HEK293 (cell line): ENCODE measurements around the gene TCF7.

ENCODE experiments used
- CTCF ChIA-PET: fragments of 350-600 bp; formaldehyde crosslinking; extraction: SDS; loops from one replicate; lab custom pipeline; 2021; ENCODE audit warnings: antibody characterized with exemption; lab: Yijun Ruan, JAX
- POLR2A ChIA-PET: fragments of 300-600 bp; formaldehyde crosslinking; extraction: SDS; loops from one replicate; lab custom pipeline; 2020; ENCODE audit warnings: antibody characterized with exemption, inconsistent platforms; lab: Yijun Ruan, JAX
- H3K27ac ChIP-seq: fragments of 200-500 bp; sonication (Bioruptor generic); 2 replicates; pipeline ENCODE4 v1.5.1; 2014; ENCODE audit warnings: low read depth, low read length, control low read depth, inconsistent platforms; ENCODE audit errors: extremely low read depth
- H3K36me3 ChIP-seq, 2 experiments: fragments of 200-500 bp in 1 of 2; sonication (Bioruptor generic) in 1 of 2; 1 replicate in 1 of 2; 2 replicates in 1 of 2; pipeline ENCODE4 v1.5.1; 2014 to 2017; ENCODE audit warnings: inconsistent platforms in 2 of 2, low read length in 2 of 2; ENCODE audit not compliant: control insufficient read depth in 2 of 2, insufficient read depth in 1 of 2
- H3K4me1 ChIP-seq: fragments of 200-500 bp; sonication (Bioruptor generic); 2 replicates; pipeline ENCODE4 v1.5.1; 2014; ENCODE audit warnings: mild to moderate bottlenecking, low read length, inconsistent platforms; ENCODE audit not compliant: control insufficient read depth, insufficient read depth
- H3K4me3 ChIP-seq: 2 replicates; pipeline ENCODE4 v1.5.1; 2011; ENCODE audit warnings: low read depth, mild to moderate bottlenecking, control low read depth, low read length, moderate library complexity
- H3K9me3 ChIP-seq: fragments of 200-500 bp; sonication (Bioruptor generic); 2 replicates; pipeline ENCODE4 v1.5.1; 2014; ENCODE audit warnings: low read depth, low read length, inconsistent platforms; ENCODE audit not compliant: control insufficient read depth, insufficient read depth
- BCL11A ChIP-seq: fragments of 450-650 bp; formaldehyde crosslinking; IDR thresholded peaks from 2 replicates; pipeline ENCODE4 v1.5.1; 2016; ENCODE audit warnings: low read depth, missing biosample characterization, missing genetic modification characterization
- PRDM4 ChIP-seq: fragments of 450-650 bp; formaldehyde crosslinking; IDR thresholded peaks from 2 replicates; pipeline ENCODE4 v1.5.1; 2017; ENCODE audit warnings: missing biosample characterization, missing genetic modification characterization
- ZBTB17 ChIP-seq: fragments of 450-650 bp; formaldehyde crosslinking; IDR thresholded peaks from 2 replicates; pipeline ENCODE4 v1.5.1; 2016; ENCODE audit warnings: missing biosample characterization, missing genetic modification characterization
- ZNF169 ChIP-seq: fragments of 450-650 bp; formaldehyde crosslinking; IDR thresholded peaks from 2 replicates; pipeline ENCODE4 v1.5.1; 2016; ENCODE audit warnings: missing biosample characterization, missing genetic modification characterization
- ZNF214 ChIP-seq: fragments of 450-650 bp; formaldehyde crosslinking; IDR thresholded peaks from 2 replicates; pipeline ENCODE4 v1.5.1; 2017; ENCODE audit warnings: missing biosample characterization, mild to moderate bottlenecking, missing genetic modification characterization, borderline replicate concordance
- ZNF292 ChIP-seq: fragments of 450-650 bp; formaldehyde crosslinking; IDR thresholded peaks from 2 replicates; pipeline ENCODE4 v1.5.1; 2016; ENCODE audit warnings: low read depth, missing biosample characterization, missing genetic modification characterization, borderline replicate concordance
- ZNF311 ChIP-seq: fragments of 450-650 bp; formaldehyde crosslinking; IDR thresholded peaks from 2 replicates; pipeline ENCODE4 v1.5.1; 2017; ENCODE audit warnings: missing biosample characterization, missing genetic modification characterization, borderline replicate concordance
- ZNF391 ChIP-seq: fragments of 450-650 bp; formaldehyde crosslinking; IDR thresholded peaks from 2 replicates; pipeline ENCODE4 v1.5.1; 2016; ENCODE audit warnings: low read depth, missing biosample characterization, missing genetic modification characterization, borderline replicate concordance
- ZNF423 ChIP-seq: fragments of 450-650 bp; formaldehyde crosslinking; IDR thresholded peaks from 2 replicates; pipeline ENCODE4 v1.5.1; 2016; ENCODE audit warnings: missing biosample characterization, missing genetic modification characterization
- ZNF621 ChIP-seq: fragments of 450-650 bp; formaldehyde crosslinking; IDR thresholded peaks from 2 replicates; pipeline ENCODE4 v1.5.1; 2017; ENCODE audit warnings: missing biosample characterization, missing genetic modification characterization
- ZNF624 ChIP-seq: fragments of 450-650 bp; formaldehyde crosslinking; IDR thresholded peaks from 2 replicates; pipeline ENCODE4 v1.5.1; 2017; ENCODE audit warnings: missing biosample characterization, missing genetic modification characterization
- ZNF629 ChIP-seq: fragments of 450-650 bp; formaldehyde crosslinking; IDR thresholded peaks from 2 replicates; pipeline ENCODE4 v1.5.1; 2017; ENCODE audit warnings: missing biosample characterization, missing genetic modification characterization
- ZNF701 ChIP-seq: fragments of 450-650 bp; formaldehyde crosslinking; IDR thresholded peaks from 2 replicates; pipeline ENCODE4 v1.5.1; 2016; ENCODE audit warnings: missing biosample characterization, missing genetic modification characterization
- ZNF830 ChIP-seq: fragments of 450-650 bp; IDR thresholded peaks from 2 replicates; pipeline ENCODE4 v1.5.0; 2018; ENCODE audit warnings: missing biosample characterization, missing genetic modification characterization, low read depth, mild to moderate bottlenecking, moderate library complexity
- ZSCAN30 ChIP-seq: fragments of 450-650 bp; IDR thresholded peaks from 2 replicates; pipeline ENCODE4 v1.5.1; 2018; ENCODE audit warnings: missing biosample characterization, mild to moderate bottlenecking, missing genetic modification characterization, moderate library complexity
- ZSCAN5A ChIP-seq: fragments of 450-650 bp; formaldehyde crosslinking; IDR thresholded peaks from 2 replicates; pipeline ENCODE4 v1.5.1; 2016; ENCODE audit warnings: missing biosample characterization, missing genetic modification characterization
- TF ChIP-seq, protein P1 (sequence below): fragments of 450-650 bp; IDR thresholded peaks from 2 replicates; pipeline ENCODE4 v1.5.1; 2018; ENCODE audit warnings: missing biosample characterization, missing genetic modification characterization
- TF ChIP-seq, protein P2 (sequence below): fragments of 450-650 bp; formaldehyde crosslinking; IDR thresholded peaks from 2 replicates; pipeline ENCODE4 v1.5.1; 2016; ENCODE audit warnings: missing biosample characterization, missing genetic modification characterization

Gene TCF7

DNA sequence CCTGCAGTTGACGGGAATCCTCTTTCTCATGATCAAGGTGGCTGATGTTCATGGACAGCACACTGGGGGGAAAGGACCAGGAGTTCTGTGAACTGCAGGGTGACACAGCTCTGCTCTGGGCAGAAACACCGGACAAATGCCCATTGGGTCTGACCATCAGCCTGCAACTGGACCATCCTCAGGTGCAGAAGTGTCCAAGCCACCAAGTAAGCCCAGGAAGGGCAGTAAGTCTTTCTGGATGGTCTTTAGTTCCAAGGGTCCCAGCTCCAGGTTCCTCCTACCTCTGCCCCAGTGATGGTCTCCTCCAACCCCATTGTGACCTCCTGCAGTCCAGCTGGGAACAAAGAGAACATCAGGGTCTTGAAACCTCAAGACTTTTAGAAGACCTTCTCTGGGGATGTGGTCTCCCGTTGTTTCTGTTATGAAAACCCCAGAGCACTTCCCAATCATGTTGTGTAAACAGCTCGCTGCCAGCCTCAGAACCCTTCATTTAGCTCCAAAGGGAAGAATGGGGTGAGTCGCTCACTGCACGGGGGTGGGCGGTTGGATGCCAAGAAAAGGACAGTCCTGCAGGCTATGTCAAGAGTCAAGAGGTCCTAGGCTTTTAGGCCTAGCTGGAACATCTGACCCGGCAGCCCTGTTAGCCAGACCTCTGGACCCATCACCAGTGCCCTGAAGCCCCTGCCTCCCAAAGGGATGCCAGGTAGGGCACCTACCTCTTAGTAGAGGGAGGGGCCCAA, 41.8 kb upstream of the TCF7 start (continued):
- TF ChIP-seq ZNF629 (tag by site-specific recombination) = no peak
- no peak for TF ChIP-seq ZNF624 (tag by site-specific recombination)
- no peak for TF ChIP-seq ZNF292 (tag by site-specific recombination)
- no peak for TF ChIP-seq ZSCAN30 (tag by site-specific recombination)
- no peak for TF ChIP-seq ZNF169 (tag by site-specific recombination)
- no peak for TF ChIP-seq ZNF423 (tag by site-specific recombination)
- TF ChIP-seq, all 188 proteins: peak for 2

DNA sequence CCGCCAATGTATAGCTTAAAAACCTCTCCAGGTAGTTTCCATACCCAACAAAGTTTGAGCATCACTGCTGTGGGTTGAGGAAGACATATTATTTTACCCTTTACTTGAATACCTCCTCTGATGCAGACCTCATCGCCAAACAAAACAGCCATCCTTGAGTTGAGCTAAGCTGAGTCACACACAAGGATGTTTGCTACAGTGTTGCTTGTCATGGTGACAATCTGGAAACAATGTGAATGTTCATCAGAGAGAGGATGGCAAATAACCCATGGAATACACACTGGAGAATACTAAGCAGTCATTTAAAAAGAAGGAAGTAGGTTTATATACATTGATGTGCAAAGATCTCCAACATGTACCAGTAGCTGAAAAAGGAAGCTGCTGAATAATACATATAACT, 41.1 kb upstream of the TCF7 start:
- CTCF ChIA-PET = interaction anchor here (0.6 to 3.2 kb wide), 8 partner anchors 9 to 77 kb away, joined by 3 to 15 read pairs (median 4); no protein-coding TSS in a partner anchor
- Histone ChIP-seq H3K27ac (no peak overlapping the region), H3K9me3 (no peaks in the 10 kb centered on the region), H3K36me3 (no peaks in the 10 kb centered on the region), H3K4me1 (no peaks in the 10 kb centered on the region), H3K4me3 (no peak overlapping the region)
- POLR2A ChIA-PET = interaction anchor here (0.7 kb wide), 1 partner anchor 104 kb away, joined by 3 read pairs; the partner anchor contains the start of gene SKP1
- no peak for TF ChIP-seq ZNF214
- no peak for TF ChIP-seq ZNF629 (tag by site-specific recombination)
- no peak for TF ChIP-seq ZNF621 (tag by site-specific recombination)
- TF ChIP-seq, protein P1, sequence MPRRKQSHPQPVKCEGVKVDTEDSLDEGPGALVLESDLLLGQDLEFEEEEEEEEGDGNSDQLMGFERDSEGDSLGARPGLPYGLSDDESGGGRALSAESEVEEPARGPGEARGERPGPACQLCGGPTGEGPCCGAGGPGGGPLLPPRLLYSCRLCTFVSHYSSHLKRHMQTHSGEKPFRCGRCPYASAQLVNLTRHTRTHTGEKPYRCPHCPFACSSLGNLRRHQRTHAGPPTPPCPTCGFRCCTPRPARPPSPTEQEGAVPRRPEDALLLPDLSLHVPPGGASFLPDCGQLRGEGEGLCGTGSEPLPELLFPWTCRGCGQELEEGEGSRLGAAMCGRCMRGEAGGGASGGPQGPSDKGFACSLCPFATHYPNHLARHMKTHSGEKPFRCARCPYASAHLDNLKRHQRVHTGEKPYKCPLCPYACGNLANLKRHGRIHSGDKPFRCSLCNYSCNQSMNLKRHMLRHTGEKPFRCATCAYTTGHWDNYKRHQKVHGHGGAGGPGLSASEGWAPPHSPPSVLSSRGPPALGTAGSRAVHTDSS (tag by site-specific recombination) = no peak
- no peak for TF ChIP-seq ZNF391 (tag by site-specific recombination)
- TF ChIP-seq ZNF701 = no peak
- no peak for TF ChIP-seq BCL11A (tag by site-specific recombination)
- no peak for TF ChIP-seq ZNF311 (tag by site-specific recombination)
- no peak for TF ChIP-seq PRDM4 (tag by site-specific recombination)
- TF ChIP-seq ZBTB17 (tag by site-specific recombination) = no peak
- no peak for TF ChIP-seq ZNF830 (tag by site-specific recombination)

GRCh38 chr5:134075102-134075501, 39.4 kb upstream of the TCF7 start:
- POLR2A ChIA-PET = no interaction called here
- Histone ChIP-seq H3K36me3 (no peaks in the 10 kb centered on the region), H3K4me1 (no peaks in the 10 kb centered on the region), H3K27ac (no peak overlapping the region), H3K4me3 (no peak overlapping the region), H3K9me3 (no peaks in the 10 kb centered on the region)
- no peak for TF ChIP-seq ZSCAN5A (tag by site-specific recombination)
- TF ChIP-seq, protein P2, sequence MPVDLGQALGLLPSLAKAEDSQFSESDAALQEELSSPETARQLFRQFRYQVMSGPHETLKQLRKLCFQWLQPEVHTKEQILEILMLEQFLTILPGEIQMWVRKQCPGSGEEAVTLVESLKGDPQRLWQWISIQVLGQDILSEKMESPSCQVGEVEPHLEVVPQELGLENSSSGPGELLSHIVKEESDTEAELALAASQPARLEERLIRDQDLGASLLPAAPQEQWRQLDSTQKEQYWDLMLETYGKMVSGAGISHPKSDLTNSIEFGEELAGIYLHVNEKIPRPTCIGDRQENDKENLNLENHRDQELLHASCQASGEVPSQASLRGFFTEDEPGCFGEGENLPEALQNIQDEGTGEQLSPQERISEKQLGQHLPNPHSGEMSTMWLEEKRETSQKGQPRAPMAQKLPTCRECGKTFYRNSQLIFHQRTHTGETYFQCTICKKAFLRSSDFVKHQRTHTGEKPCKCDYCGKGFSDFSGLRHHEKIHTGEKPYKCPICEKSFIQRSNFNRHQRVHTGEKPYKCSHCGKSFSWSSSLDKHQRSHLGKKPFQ (tag by site-specific recombination) = peak; percentile 100
- CTCF ChIA-PET = no interaction called here
